ENCODE results near the gene MARVELD1. TPM values are rescaled to one million over a fixed set of nuclear protein-coding genes. Genes with fewer than 3 reads are reported as not detected.

The MARVELD1 gene
- total RNA-seq, 1 donor from 2014 or later = 39.0 TPM

Other genes starting within 250 kb of the MARVELD1 start
- gene MMS19, start 215.3 kb upstream of the MARVELD1 start, total RNA-seq = 145 and 147 TPM in 2 replicates
- gene UBTD1, start 214.8 kb upstream of the MARVELD1 start, total RNA-seq = 105 and 111 TPM in 2 replicates
- 0.24 TPM in 1 of 2 replicates, not detected in the other for gene ANKRD2, start 141.0 kb upstream of the MARVELD1 start, total RNA-seq
- gene HOGA1, start 129.3 kb upstream of the MARVELD1 start, total RNA-seq = 0.12 and 0.15 TPM in 2 replicates
- not detected in 2 replicates for gene C10orf62, start 124.0 kb upstream of the MARVELD1 start, total RNA-seq
- 3.9 and 9.7 TPM in 2 replicates for gene MORN4, start 80.2 kb upstream of the MARVELD1 start, total RNA-seq
- 26.6 and 30.3 TPM in 2 replicates for gene PI4K2A, start 73.1 kb upstream of the MARVELD1 start, total RNA-seq
- gene AVPI1, start 26.5 kb upstream of the MARVELD1 start, total RNA-seq = 2.4 and 3.0 TPM in 2 replicates
- gene ZFYVE27, start 23.4 kb downstream of the MARVELD1 start, total RNA-seq = 11.4 and 22.6 TPM in 2 replicates
- not detected in 2 replicates for gene SFRP5, start 58.3 kb downstream of the MARVELD1 start, total RNA-seq
- not detected in 2 replicates for gene GOLGA7B, start 136.1 kb downstream of the MARVELD1 start, total RNA-seq